Neural cell (in vitro differentiated cells): ENCODE measurements around the gene MRPL19.
"Not testable (repeated sequence)": the region's sequence is repeated elsewhere in the genome, so short reads cannot be mapped to it uniquely, and the experiment has no call there.

ENCODE experiments used
- CTCF ChIP-seq: fragments of 450-650 bp; IDR thresholded peaks from 2 replicates; pipeline ENCODE4 v1.5.1; 2014; ENCODE audit warnings: antibody characterized with exemption, mild to moderate bottlenecking, moderate library complexity; ENCODE audit not compliant: poor library complexity, severe bottlenecking
- EZH2 ChIP-seq: fragments of 200-600, 300-800 bp; shearing (Covaris generic), sonication (generic); IDR thresholded peaks from 2 replicates; pipeline ENCODE4 v1.6.1; 2014; ENCODE audit warnings: antibody characterized with exemption, low read length, borderline replicate concordance, mild to moderate bottlenecking; ENCODE audit not compliant: insufficient read depth, poor library complexity, severe bottlenecking
- POLR2AphosphoS5 ChIP-seq: IDR thresholded peaks from 2 replicates; pipeline ENCODE4 v1.6.1; 2012
- RAD21 ChIP-seq: fragments of 450-650 bp; conservative IDR thresholded peaks from 2 replicates; pipeline ENCODE4 v1.6.1; 2014; ENCODE audit warnings: antibody characterized with exemption, mild to moderate bottlenecking, moderate library complexity
- REST ChIP-seq: IDR thresholded peaks from 2 replicates; pipeline ENCODE4 v1.6.1; 2012; ENCODE audit warnings: borderline replicate concordance

DNA sequence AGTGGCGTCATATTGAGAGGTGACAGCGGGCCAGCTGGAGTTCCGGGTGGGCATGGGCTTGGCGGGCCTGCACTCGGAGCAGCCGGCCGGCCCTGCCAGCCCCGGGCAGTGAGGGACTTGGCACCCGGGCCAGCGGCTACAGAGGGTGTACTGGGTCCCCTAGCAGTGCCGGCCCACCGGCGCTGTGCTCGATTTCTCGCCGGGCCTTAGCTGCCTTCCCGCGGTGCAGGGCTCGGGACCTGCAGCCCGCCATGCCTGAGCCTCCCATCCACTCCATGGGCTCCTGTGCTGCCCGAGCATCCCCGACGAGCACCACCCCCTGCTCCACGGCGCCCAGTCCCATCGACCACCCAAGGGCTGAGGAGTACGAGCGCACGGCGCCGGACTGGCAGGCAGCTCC lies 65.0 kb downstream of the MRPL19 start:
- not testable (repeated sequence) for TF ChIP-seq CTCF, REST, RAD21, POLR2AphosphoS5, EZH2
